ENCODE results near the gene SMIM12. TPM values are rescaled to one million over a fixed set of nuclear protein-coding genes. Genes with fewer than 3 reads are reported as not detected.

The SMIM12 gene
- 10 to 100 TPM; 26.6 to 34.0 TPM for total RNA-seq

DNA sequence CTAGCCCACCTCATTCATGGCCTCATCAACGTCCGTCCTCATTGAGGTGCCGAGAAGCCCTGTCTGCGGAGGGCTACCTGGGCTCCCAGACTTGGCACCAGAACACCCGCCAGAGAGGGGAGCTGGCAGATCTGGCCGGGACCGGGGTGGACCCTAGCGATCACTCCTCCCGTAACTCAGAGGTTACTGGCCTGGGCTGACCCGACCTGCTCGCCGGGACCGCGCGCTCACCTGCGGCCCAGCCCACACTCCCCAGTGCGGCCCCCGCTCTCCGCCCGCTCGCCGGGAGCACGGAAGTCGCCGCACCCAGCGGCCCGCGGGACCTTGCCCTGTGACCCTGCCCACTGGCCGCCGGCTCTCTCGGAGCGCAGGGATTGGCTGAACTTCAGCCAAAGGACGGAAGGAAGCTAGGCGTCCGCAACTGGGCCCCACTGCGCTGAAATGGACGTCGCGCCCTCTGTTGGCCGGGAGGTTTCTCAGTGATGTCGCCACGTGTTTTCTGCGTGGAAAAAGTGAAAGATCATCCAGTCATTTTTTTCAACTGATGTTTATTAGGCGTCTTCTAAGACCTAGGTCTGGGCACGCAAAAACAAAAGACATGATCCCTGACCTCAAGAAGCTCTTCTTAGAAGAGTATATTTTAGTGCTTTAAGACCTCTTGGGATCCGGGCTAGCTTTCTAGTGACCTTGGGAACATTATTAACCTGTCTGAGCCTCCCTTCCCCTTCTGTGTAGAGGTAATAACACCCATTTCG is at the start of gene SMIM12:
Gene SMIM12, minus strand, starts transcription at position 304 of the 755 bp plus-strand sequence. CDS start 3,772 bp downstream, outside the sequence.
- Histone ChIP-seq H3K4me1 (peaks cover 0 to 26% of the 10 kb centered on the region in 2 donors), H3K4me3 (peak within 1 kb of the TSS; percentile 95 to 96), H3K9me3 (no peaks in the 10 kb centered on the region), H3K27me3 (no peaks in the 10 kb centered on the region), H3K36me3 (peaks cover 14% of the 10 kb centered on the region), H3K27ac (peak within 1 kb of the TSS; percentile 87 to 90)
- DNase-seq (ENCODE audit: low spot score), result peak; percentile 95
- TF ChIP-seq CTCF (IDR thresholded peaks at IDR 0.05), result peak; percentile 67 to 95

DNA sequence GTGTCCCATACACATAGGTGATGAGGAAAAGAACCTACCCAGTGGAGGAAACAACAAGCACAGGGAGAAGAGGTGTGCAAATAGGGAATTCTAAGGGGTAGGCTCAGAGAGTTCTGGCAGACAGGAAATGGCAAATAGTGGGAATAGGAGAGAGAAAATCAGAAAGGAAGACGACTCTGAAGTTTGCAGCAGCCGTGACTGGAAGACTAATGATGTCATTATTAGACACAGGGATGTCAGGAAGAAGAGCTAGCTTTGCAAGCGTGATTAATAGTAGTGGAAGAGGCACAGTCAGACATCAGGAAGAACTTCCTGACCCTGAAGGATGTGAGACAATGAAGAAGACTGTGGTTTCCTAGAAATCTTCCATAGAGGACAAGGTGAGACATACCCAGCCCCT is 48.8 kb upstream of the SMIM12 start:
- H3K36me3 ChIP-seq, result no peaks in the 10 kb centered on the region
- no peak overlapping the region for H3K27ac ChIP-seq
- H3K27me3 ChIP-seq, result no peaks in the 10 kb centered on the region
- TF ChIP-seq CTCF (IDR thresholded peaks at IDR 0.05), result no peak
- H3K9me3 ChIP-seq, result no peaks in the 10 kb centered on the region
- no peak for DNase-seq (ENCODE audit: low spot score)
- no peaks in the 10 kb centered on the region for H3K4me1 ChIP-seq
- no peak overlapping the region for H3K4me3 ChIP-seq

DNA sequence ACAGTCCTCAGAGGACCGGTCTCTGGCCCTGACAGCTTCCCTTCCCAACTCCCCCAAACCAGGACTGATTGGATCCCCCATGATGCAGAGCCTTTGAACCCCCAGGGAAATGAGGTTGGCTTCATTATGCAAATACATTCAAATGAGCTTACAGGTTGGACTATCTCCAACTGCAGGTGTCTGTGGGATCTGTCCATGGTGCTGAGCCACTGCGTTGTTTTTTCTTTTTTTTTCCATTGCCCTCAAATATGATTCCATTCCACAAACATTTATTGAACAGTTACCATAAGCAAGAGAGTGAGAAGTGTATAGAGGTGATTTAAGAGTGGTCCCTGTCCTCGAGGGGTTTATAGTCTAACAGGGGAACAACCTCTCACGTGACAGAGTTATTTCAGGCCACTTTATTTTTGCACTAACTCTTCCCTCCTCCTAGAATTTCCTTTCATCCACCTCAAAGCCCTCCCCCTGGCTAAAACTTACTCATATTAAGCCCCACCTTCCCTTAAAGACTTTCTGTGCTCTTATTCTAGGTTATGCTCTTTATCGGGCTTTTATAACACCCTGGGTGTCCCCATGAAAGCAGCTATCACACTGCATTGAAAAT is 48.0 kb upstream of the SMIM12 start:
- TF ChIP-seq CTCF (IDR thresholded peaks at IDR 0.05), result no peak
- H3K27me3 ChIP-seq, result no peaks in the 10 kb centered on the region
- H3K9me3 ChIP-seq, result no peaks in the 10 kb centered on the region
- H3K27ac ChIP-seq, result no peak overlapping the region
- no peak overlapping the region for H3K4me3 ChIP-seq
- H3K4me1 ChIP-seq, result no peaks in the 10 kb centered on the region
- no peak for DNase-seq (ENCODE audit: low spot score)
- H3K36me3 ChIP-seq, result no peaks in the 10 kb centered on the region

- Histone ChIP-seq H3K27me3 (no peaks in the 10 kb centered on the region), H3K4me1 (no peaks in the 10 kb centered on the region), H3K4me3 (no peak overlapping the region), H3K9me3 (no peaks in the 10 kb centered on the region), H3K36me3 (no peaks in the 10 kb centered on the region), H3K27ac (no peak overlapping the region)
- TF ChIP-seq CTCF (IDR thresholded peaks at IDR 0.05), result no peak
- DNase-seq (ENCODE audit: low spot score), result no peak
Measured at GRCh38 chr1:34906756-34907155, 47.2 kb upstream of the SMIM12 start.

- H3K27me3 ChIP-seq, result no peaks in the 10 kb centered on the region
Measured at GRCh38 chr1:34906222-34906621, 46.7 kb upstream of the SMIM12 start.

More at GRCh38 chr1:34906222-34906621, 46.7 kb upstream of the SMIM12 start:
- Histone ChIP-seq H3K36me3 (no peaks in the 10 kb centered on the region), H3K9me3 (no peaks in the 10 kb centered on the region), H3K4me3 (no peak overlapping the region), H3K4me1 (no peaks in the 10 kb centered on the region), H3K27ac (no peak overlapping the region)
- TF ChIP-seq CTCF (IDR thresholded peaks at IDR 0.05), result no peak
- DNase-seq (ENCODE audit: low spot score), result no peak

Data from right atrium auricular region (tissue), 2 donors.